Hematopoietic multipotent progenitor cell (in vitro differentiated cells): ENCODE data around the gene ANKRD53. TPM values are rescaled to one million over a fixed set of nuclear protein-coding genes. Genes with fewer than 3 reads are reported as not detected.
"Not testable (repeated sequence)": the region's sequence is repeated elsewhere in the genome, so short reads cannot be mapped to it uniquely, and the experiment has no call there.

ENCODE experiments used
- DNase-seq, 3 donors: peaks; one replicate each; pipeline ENCODE4 v3.0.0-alpha.2; 2011 to 2015; ENCODE audit warnings: low read depth in 2 of 3, low spot score in 2 of 3
- total RNA-seq: library from RNA; depleted of rRNA; stranded (reverse); fragments of >200 nt; gene quantifications from one replicate; pipeline ENCODE4 v1.2.3, GENCODE V29; 2012

ANKRD53 gene
- total RNA-seq, 1 donor: 1.9 TPM

- no peak for DNase-seq
Measured at GRCh38 chr2:70986499-70987189, 8.2 kb downstream of the ANKRD53 start.

GRCh38 chr2:70987386-70987785 lies 9.0 kb downstream of the ANKRD53 start:
- DNase-seq: no peak

- DNase-seq: no peak
Measured at GRCh38 chr2:70988151-70988550, 9.7 kb downstream of the ANKRD53 start.

GRCh38 chr2:70988726-70989648 lies 10.6 kb downstream of the ANKRD53 start:
- no peak for DNase-seq

- no peak for DNase-seq
Measured at GRCh38 chr2:70990216-70990615, 11.8 kb downstream of the ANKRD53 start.

GRCh38 chr2:70991142-70991541 lies 12.7 kb downstream of the ANKRD53 start:
- no peak for DNase-seq

GRCh38 chr2:70991742-70992141 lies 13.3 kb downstream of the ANKRD53 start:
- DNase-seq: no peak

- no peak for DNase-seq
Measured at GRCh38 chr2:70992945-70993853, 14.8 kb downstream of the ANKRD53 start.

GRCh38 chr2:70994009-70994698 lies 15.7 kb downstream of the ANKRD53 start:
- DNase-seq: no peak

- DNase-seq: peak; percentile 74 to 92 (median 87)
Measured at GRCh38 chr2:70994699-70995425, 16.4 kb downstream of the ANKRD53 start, which contains the start of gene TEX261. TEX261 (minus strand) TSS chr2:70994873; CDS start chr2:70994757, 116 bp downstream.

- DNase-seq: peak in 2 of 3 donors; percentile 55 to 75
Measured at GRCh38 chr2:70995426-70995729, 16.9 kb downstream of the ANKRD53 start.

- DNase-seq: not testable (repeated sequence)
Measured at GRCh38 chr2:70998885-70999284, 20.5 kb downstream of the ANKRD53 start.

- DNase-seq: no peak
Measured at GRCh38 chr2:70999362-70999761, 20.9 kb downstream of the ANKRD53 start.

GRCh38 chr2:70999931-71000330 lies 21.5 kb downstream of the ANKRD53 start:
- DNase-seq: not testable (repeated sequence)

GRCh38 chr2:71000780-71001591 lies 22.6 kb downstream of the ANKRD53 start:
- peak; percentile 57 to 74 (median 67) for DNase-seq

- DNase-seq: no peak
Measured at GRCh38 chr2:71001592-71001927, 23.1 kb downstream of the ANKRD53 start.

GRCh38 chr2:71001981-71002570 lies 23.6 kb downstream of the ANKRD53 start:
- DNase-seq: no peak

- no peak for DNase-seq
Measured at GRCh38 chr2:71003396-71003795, 25.0 kb downstream of the ANKRD53 start.
